Stimulated activated CD4-positive, alpha-beta T cell treated with anti-CD3 and anti-CD28 coated beads, Interleukin-2, amount 100 ng/mL, for 48 hours (primary cell): ENCODE measurements around the gene HARS2.
"Not testable (repeated sequence)": the region's sequence is repeated elsewhere in the genome, so short reads cannot be mapped to it uniquely, and the experiment has no call there.

Source experiments
- DNase-seq, 2 donors: peaks; one replicate each; pipeline ENCODE4 v3.0.0-alpha.2; 2020

HARS2 gene, protein sequence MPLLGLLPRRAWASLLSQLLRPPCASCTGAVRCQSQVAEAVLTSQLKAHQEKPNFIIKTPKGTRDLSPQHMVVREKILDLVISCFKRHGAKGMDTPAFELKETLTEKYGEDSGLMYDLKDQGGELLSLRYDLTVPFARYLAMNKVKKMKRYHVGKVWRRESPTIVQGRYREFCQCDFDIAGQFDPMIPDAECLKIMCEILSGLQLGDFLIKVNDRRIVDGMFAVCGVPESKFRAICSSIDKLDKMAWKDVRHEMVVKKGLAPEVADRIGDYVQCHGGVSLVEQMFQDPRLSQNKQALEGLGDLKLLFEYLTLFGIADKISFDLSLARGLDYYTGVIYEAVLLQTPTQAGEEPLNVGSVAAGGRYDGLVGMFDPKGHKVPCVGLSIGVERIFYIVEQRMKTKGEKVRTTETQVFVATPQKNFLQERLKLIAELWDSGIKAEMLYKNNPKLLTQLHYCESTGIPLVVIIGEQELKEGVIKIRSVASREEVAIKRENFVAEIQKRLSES

GRCh38 chr5:140690941-140691924, at the start of gene HARS2, which contains the start of gene HARS1:
Gene HARS2 (plus strand): TSS chr5:140691455. CDS start chr5:140691649, 194 bp downstream.
Gene HARS1 (minus strand): TSS chr5:140691370. CDS start chr5:140691304, 66 bp downstream.
- DNase-seq, result peak; percentile 73 to 77

DNA sequence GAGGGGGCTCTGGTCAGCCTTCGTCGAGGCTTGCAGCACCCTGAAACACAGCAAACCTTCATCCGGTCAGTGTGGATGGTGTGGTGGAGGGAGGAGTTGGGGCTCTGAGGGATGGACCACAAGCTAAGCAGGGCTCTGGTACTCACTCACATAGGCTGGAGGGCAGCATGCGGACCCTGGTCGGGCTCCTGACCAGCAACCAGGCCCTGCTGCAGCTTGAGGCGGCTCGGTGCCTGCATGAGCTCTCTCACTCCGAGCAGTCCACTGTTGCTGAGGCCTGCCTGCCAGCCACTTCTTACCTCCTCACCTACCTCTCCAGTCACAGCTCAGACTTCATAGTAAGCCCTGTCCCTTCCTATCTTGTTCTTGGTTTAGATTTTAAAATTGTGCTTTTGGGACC, 49.5 kb upstream of the HARS2 start:
- no peak for DNase-seq

- no peak for DNase-seq
Observed at GRCh38 chr5:140642718-140643117, 48.5 kb upstream of the HARS2 start.

DNA sequence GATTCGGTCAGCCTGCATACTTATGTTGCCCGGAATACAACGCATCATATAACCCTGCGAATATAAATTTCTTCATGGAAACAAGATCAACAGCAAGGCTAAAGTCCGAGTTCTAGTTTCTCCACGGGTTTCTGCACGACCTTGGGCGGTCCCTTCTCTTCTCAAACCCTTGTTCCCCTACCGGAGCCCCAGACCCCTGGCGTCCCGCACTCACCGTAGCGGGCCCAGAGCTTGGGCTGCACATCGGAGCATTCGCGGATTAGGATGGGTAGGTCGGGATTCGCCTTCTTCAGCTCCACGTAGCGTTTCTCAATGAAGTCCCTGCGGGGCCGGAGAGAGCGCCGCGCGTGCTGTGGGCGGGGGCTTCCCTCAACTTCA, 44.2 kb upstream of the HARS2 start:
- DNase-seq, result no peak

- DNase-seq, result no peak
Observed at GRCh38 chr5:140658870-140659269, 32.4 kb upstream of the HARS2 start.

GRCh38 chr5:140660371-140660770, 30.9 kb upstream of the HARS2 start:
- DNase-seq, result not testable (repeated sequence)

GRCh38 chr5:140664030-140664358, 27.3 kb upstream of the HARS2 start:
- no peak for DNase-seq

DNA sequence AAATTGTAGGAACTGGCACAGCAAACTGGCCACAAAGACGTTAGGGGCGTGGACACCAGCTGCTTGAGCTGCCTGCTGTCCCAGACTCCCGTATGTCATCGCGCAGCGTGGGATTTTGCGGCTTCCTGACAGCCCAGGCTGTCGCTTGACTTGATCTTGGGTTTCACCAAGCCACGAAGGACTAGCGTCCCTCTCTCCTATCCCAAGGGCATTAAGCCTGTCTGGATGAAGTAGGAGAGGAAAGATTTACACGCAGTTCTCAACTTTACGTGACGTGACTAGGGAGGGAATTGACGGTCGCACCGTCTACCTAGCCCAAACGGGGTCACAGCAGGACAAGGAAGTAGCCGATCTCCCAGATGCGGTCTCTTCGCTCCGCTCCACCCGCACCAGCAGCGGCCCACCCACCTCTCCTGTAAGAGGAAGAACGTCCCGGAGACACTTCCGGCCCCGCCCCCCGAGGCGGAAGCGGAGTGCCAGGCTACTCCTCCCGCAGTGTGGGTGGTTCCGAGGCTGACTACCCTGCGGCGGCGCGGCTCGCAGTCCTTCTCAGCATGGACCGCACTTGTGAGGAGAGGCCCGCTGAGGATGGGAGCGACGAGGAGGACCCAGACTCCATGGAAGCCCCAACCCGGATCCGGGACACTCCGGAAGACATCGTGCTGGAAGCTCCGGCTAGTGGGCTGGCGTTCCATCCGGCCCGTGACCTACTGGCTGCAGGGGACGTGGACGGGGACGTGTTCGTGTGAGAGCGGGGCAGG, 26.7 kb upstream of the HARS2 start, which contains the start of gene WDR55:
TSS of gene WDR55 (plus strand) at position 546 of the 761 bp plus-strand sequence. CDS start at position 555, 9 bp downstream.
- peak; percentile 93 to 94 for DNase-seq

DNA sequence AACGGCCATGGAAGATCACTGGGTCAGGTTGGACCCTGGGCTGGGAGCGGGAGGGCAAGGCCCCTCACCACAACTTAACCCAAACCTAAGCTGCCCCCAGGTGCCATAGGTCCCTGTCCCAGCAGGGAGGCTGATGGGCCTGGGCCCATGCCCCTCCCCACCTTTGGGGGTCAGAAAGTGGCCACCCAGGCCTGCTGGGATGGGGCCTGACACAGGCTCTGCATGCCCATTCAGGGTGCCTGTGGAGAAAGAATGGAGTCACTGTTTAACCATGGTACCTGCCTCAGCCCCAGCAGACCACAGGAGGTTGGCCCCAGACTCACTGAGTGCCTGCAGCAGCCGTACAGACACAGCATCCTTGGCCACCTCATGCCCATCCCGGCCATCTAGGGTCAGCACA, 20.2 kb upstream of the HARS2 start:
- not testable (repeated sequence) for DNase-seq

DNA sequence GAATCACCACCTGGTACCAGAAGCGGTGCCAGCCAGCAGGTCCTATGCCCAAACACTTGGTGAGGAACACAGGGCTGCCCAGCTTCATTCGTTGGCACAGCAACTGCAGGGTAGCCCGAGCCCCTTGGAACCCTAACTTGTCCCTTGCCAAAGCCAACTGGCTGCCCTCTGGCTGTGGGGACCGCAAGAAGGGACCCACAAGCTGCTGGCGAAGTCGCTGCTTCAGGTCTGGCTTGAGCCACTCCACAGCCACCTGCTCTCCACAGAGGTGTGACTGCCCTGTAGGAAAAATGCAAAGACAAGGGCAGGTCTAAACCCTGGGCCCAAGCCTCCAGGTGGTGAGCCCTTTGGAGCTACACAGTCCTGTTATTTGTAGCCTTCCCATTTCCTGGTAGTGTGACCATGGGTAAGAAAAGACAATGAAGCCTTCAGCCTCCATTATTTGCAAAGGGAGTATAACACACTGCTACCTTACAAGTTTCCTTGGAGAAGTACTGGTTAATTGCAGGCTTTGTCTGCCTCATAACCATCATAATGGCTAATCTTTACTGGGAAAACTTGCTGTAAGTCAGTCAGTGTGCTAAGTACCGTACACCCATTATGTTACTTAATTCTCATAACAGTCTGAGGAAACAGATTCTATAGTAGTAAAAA, 19.7 kb upstream of the HARS2 start:
- no peak for DNase-seq

DNA sequence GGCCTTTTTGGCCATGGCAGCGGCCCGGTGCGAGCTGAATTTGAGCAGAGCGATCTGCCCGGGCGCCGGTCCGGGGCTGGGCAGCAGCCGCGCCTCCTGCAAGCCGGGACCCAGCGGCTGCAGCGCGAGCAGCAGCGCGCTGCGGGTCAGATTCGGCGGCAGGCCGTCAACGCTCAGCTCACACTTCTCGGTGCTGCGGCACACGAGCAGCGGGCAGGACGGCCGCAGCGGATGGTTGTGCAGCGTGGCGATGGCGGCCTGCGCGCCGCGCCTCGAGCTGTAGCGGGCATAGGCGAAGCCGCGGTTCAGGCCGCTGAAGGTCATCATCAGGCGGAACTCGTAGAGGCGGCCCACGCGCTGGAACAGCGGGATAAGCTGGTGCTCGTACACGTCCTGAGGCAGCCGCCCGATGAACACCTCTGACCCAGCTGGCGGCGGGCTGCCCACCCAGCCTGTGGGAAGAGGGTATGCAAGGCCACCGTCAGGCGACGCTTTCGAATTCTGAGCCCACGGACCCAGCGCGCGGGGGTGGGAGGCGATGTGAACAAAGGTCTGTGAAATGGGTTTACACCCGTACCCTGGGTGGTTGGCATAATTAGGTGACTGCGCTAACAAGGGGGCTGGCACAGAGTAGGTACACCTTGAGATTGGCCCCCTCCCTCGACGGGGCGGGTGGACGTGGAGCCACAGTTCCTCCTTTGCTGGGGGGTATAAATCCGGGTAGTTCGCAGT, 18.6 kb upstream of the HARS2 start:
- DNase-seq, result no peak

DNA sequence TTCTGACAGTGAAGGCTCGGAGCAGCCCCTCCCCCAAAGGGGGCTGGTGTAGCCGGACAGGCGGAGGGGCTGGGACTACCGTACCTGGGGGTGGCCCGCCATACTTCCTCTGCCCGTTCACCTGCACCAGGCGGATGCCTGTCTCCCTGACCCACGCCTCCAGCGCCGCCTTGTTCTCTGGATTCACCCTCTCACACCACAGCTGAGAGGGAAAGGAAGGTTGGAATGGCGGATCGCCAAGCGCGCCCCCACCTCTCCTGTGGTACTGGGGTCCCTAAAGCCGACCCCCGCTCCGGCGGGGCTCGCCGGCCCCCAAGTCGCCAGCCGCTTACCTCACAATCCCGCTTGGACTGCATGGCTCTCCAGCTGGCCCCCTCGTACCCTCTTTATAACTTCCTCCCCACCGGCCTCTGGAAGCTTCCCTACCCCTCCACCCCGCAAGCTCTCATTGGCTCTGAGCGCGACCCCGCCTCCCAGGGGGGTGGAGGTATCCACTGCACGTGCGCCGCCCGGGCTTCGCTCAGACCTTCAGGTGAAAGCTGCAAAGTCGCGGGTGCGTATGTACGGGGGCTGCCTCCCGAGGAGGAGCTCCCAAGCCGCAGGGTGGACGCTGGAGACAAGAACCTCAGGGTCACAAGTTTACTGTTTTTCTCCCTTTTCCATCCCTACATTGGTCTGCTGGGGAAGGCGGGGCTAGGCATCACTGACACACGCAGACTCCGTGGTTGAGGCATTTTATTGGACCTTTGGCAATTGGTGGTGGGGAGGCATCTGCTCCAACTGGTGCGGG, 17.9 kb upstream of the HARS2 start, which contains the start of gene DND1:
TSS of gene DND1 (minus strand) at position 390 of the 790 bp plus-strand sequence. CDS start at position 356, 34 bp downstream.
- DNase-seq, result no peak

- DNase-seq, result no peak
Observed at GRCh38 chr5:140674211-140674610, 17.0 kb upstream of the HARS2 start.

DNA sequence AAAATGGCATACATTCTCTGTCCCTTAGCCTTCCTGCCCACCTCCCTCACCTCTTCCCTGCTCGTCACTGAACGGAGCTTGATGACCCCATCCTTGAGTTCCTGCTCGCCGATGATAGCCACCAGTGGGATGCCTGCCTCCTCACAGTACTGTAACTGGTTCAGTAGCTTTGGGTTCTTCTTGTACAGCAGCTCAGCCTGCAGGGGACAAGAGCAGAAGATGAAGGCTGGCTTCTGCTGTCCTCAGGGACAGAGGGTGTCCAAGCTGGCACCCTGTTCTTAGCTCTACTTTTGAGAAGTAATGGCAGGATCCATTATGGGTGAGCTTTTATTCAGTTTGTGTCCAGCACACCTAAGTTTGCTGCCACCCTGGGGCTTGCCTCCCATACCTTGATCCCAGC, 16.6 kb upstream of the HARS2 start:
- no peak for DNase-seq

DNA sequence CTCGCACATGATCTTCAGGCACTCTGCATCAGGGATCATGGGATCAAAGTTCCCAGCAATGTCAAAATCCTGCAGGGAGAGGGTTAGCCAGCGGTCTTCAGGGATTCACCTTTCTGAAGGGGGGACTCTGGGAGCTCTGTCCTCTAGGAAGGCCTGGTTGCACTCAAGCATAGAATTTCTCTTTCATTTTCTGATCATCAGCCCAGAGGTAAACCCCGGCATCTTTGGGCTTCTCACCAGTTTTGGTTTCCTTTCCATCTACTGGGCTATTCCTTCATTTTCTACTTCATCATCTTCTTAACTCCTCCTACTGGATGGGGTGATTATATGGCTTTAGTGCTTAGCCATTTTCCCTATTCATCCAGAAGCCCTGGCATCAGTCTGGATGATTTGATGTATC, 13.3 kb upstream of the HARS2 start:
- no peak for DNase-seq

DNA sequence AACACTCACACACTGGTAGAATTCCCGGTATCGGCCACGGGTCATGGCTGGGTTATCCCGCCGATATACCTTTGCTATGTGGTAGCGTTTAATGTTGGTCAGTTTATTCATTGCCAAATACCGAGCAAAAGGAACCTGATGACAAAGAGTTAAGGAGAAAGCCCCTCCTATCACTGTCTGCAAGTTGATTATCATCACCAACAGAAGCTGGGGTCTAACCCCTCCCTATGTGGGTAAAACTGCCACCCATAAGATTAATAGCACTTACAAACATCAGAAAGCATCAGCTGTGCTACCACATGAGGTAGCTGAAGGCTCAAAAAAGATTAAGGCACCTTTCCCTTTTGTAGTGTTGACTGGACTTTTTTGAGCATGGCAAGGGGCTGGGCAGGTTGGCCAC, 12.3 kb upstream of the HARS2 start:
- DNase-seq, result no peak

GRCh38 chr5:140690376-140690932, 801 bp upstream of the HARS2 start:
- no peak for DNase-seq

DNA sequence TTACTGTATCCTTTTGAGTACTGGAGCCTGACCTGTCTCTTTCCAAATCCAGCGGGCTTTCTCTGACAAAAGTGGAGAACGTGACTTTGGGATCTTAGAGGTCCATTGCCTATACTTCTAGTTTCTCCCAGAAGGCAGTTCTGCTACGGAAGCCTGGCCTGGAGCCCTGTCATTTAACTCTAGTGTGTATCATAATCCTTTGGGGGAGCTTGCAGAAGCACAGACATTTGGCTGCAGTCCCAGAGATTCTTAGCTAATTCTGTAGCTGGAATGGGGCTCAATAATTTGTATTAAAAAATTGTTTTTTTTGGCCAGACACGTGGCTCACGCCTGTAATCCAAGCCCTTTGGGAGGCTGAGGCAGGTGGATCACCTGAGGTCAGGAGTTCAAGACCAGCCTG, 3.0 kb downstream of the HARS2 start:
- DNase-seq, result no peak

DNA sequence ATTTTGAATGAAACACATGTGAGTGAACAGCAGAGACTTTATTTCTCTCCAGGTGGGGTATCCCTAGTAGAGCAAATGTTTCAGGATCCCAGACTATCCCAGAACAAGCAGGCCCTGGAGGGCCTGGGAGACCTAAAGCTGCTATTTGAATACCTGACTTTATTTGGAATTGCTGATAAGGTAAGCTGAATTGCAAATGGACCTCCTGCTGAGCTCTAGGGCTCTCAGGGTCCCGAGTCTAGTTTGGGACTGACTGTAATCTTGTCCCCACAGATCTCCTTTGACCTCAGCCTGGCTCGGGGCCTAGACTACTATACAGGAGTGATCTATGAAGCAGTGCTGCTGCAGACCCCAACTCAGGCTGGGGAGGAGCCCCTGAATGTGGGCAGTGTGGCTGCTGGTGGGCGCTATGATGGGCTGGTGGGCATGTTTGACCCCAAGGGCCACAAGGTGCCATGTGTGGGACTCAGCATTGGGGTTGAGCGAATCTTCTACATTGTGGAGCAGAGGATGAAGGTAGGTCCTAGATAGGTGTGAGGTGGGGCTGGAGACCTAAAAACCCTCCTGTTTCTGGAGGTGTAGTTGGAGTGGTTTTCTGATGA, 5.7 kb downstream of the HARS2 start:
- DNase-seq, result no peak
